ENCODE results near the gene SPTBN2.

SPTBN2 gene

GRCh38 chr11:66638177-66639065 is 90.6 kb downstream of the SPTBN2 start, which contains the start of gene RBM4:
Gene RBM4 (plus strand): TSS chr11:66638703. CDS start chr11:66639712, 1,009 bp downstream.
- DNase-seq: peak; percentile 99 to 100

- no peak for DNase-seq
These were observed 91.3 kb downstream of the SPTBN2 start for GRCh38 chr11:66637557-66638176.

- no peak for DNase-seq
These were observed 92.6 kb downstream of the SPTBN2 start for GRCh38 chr11:66636411-66636810.
